GM19463 (cell line): ENCODE measurements around the gene RAB13.
A peak's percentile ranks its signal among the peaks of the same experiment; 100 is the strongest.
"Not testable (repeated sequence)": the region's sequence is repeated elsewhere in the genome, so short reads cannot be mapped to it uniquely, and the experiment has no call there.

Experiments used
- ATAC-seq: cut with Tn5 transposase; IDR thresholded peaks from one replicate; pipeline ENCODE4 v1.9.1; 2021; ENCODE audit warnings: mild to moderate bottlenecking, moderate library complexity; ENCODE audit not compliant: unreplicated experiment

RAB13 gene

DNA sequence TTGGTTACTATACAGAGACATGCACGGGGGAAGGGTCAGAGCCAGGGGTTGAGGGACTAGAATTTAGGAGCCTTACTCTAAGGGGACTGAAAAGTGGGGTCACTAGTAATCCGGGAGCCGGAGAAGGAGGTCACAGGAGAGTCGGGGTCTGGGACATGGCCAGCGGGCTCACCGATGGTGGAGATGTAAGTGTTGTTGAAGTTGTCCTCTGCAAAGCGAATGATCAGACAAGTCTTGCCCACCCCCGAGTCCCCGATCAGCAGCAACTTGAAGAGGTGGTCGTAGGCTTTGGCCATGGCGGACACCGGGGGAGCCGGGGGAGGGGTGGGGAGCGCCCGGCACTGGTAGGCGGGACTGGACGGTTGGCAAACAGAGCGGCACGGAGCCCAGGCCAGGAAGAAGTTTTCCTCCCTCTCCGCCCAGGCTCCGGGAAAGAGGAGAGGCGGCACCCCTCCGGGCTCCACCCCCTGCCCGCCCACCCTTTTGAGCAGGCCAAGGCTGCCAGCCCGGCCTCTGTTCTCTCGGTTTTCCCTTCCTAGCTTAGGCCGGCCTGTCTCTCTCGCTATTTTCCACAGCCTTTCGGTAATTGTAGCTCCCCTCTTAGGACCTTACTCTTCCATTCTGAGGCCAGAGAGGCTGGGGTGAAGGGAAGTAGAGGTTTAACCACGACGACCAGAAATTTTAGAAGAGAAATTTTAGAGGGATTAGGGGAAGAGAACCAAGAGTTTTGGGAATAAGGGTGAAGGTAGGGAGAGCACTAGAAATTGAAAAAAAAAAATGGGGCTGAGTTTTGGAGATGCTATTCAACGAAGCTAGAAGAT is at the start of gene RAB13:
TSS of gene RAB13 (minus strand) at position 399 of the 821 bp plus-strand sequence. CDS start at position 296, 103 bp downstream.
- ATAC-seq, result no peak

DNA sequence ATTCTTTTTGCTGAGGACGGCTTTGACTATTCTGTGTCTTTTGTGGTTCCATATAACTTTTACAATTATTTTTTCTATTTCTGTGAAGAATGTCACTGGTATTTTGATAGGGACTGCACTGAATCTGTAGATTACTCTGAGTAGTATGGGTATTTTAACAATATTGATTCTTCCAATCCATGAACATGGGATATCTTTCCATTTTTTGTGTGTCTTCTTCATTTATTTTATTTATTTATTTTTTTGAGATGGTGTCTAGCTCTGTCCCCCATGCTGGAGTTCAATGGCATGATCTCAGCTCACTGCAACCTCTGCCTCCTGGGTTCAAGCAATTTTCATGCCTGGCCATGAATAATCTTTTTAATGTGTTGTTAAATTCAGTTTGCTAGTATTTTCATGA is 47.6 kb upstream of the RAB13 start:
- not testable (repeated sequence) for ATAC-seq

DNA sequence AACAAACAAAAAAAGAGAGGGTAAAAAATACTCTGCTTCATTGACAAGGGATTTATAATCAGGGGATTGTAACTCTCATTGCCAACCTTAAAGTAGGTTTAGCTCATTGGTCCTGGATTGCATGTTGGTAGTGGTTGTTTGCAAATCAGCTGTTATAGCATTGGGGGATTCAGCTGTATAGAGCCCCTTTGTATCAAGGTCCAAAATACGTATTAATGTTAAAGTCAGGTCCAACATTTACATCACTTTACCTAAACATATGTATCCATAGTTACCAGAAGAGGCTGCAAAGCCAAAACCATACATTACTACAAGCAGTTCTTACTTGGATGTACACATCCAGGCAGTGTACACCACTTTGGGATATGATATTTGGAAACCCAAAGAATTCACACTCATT is 33.8 kb upstream of the RAB13 start:
- ATAC-seq, result no peak

DNA sequence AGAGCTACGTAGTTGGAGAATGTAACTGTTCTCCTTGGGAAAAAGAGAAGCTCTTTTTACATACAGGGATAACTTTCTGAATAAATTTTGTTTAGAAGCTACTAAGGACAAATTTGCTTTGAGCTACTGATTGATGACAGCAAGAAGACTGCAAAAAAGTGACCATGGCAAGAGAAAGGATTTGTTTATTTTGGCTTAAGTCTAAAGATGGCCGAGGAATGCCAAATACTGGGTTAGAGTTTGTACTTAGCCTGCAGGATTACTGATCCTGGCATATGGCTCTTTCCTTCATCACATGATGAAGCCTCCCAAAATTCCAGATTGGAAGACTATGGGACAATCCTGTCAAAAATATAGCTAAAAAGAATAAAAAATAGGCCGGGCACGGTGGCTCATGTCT is 33.1 kb upstream of the RAB13 start:
- ATAC-seq, result no peak

DNA sequence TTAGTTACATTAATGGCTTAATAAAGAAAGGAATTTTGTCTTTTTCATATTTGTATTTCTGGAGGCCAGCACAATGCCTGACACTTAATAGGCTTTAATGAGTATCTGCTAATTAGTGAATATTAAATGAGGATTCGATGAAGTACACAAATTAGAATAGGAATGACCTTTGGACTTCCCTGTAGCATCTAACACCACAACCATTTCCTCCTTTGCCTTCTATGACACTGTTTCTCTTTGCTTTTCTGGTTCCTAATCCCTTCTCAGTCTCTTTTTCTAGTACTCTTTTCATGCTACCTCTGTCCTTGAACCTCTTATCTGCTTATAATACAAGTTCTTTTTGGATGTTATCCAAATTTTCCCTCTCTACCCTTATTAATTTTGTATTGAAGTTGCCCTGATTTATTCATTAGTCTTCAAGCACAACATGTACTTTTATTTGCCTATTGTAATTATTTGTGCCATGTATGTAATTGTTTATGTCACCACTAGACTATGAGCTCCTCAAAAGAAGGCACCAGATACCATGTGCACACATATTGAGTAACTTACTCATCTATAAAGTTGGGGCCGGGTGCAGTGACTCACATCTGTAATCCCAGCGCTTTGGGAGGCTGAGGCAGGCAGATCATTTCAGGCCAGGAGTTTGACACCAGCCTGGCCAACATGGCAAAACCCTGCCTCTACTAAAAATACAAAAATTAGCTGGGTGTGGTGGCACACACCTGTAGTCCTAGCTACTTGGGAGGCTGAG is 28.2 kb upstream of the RAB13 start:
- no peak for ATAC-seq

DNA sequence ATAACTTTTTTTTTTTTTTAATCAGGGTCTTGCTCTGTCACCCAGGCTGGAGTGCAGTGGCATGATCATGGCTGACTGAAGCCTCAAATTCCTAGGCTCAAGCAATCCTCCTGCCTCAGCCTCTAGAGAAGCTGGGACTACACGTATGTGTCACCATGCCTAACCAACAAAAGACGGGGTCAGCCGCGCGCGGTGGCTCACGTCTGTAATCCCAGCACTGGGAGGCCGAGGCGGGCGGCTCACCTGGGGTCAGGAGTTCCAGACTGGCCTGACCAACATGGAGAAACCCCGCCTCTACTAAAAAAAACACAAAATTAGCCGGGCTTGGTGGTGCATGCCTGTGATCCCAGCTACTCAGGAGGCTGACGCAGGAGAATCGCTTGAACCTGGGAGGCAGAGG is 26.4 kb upstream of the RAB13 start:
- ATAC-seq, result not testable (repeated sequence)

DNA sequence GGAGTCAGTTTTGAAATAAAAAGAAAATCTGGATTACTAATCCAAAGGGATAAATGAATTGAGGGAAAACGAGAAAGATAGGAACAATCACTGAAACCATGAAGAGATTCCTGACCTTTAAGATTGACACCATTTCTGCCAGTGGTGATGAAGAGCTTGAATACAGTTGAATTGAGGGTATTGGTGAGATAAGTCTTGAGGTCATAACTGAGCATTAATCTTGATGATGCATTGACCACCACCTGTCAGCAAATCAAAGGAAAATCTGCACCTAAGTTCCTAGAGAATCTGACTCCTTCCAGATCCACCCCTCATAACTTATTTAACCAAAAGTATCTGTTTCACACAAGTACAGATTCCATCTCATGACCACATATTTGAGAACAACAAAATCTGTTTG is 26.0 kb upstream of the RAB13 start:
- no peak for ATAC-seq

DNA sequence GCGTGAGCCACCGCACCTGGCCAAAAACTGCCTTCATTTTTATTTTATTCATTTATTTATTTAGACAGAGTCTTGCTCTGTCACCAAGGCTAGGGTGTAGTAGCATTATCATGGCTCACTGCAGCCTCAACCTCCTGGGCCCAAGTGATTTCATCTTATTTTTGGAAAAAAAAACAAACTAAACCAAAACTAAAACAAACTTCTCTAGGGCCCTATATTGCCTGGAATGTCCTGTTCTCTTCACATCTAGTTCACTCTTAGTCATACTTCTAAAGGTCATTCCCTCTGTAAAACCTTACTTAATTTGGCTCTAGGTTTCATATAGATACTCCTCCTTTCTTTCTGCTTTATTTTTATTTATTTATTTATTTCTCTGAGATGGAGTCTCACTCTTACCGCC is 20.0 kb upstream of the RAB13 start:
- no peak for ATAC-seq

DNA sequence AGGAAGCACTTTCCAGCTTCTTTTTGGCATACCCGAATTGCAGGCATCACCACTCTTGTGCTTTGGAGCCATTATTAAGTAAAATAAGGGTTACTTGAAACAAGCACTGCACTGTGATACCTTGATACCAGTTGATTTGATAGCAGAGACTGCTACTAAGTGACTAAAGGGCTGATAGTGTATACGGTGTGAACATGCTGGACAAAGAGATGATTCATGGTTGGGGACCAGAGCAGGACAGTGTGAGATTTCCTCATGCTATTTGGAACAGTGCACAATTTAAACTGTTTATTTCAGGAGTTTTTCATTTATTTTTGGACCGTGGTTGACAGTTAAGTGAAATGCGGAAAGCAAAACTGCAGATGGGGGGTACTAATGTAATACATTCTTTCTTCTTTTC is 14.3 kb upstream of the RAB13 start:
- ATAC-seq, result no peak

DNA sequence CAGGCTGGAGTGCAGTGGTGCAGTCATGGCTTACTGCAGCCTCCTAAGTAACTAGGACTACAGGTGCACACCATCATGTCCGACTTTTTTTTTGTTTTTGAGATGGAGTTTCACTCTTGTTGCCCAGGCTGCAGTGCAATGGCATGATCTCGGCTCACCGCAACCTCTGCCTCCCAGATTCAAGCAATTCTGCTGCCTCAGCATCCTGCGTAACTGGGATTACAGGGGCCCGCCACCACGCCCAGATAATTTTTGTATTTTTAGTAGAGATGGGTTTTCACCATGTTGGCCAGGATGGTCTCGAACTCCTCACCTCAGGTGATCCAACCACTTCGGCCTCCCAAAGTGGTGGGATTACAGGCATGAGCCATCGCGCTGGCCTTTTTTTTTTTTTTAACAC is 10.7 kb upstream of the RAB13 start:
- not testable (repeated sequence) for ATAC-seq

DNA sequence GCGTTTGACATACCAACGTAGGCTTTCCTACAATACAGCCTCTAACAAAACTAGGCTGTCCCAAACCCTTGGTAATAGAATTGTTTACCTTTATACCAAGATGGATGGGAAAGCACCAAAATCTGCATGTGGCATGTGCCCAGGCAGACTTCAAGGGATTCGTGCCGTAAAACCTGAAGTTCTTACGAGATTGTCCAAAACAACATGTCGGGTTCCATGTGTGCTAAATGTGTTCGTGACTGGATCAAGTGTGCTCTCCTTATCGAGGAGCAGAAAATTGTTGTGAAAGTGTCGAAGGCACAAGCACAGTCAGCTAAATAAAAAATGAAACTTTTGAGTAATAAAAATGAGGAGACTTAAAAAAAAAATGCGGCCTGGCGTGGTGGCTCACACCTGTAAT is 9.5 kb upstream of the RAB13 start:
- no peak for ATAC-seq

DNA sequence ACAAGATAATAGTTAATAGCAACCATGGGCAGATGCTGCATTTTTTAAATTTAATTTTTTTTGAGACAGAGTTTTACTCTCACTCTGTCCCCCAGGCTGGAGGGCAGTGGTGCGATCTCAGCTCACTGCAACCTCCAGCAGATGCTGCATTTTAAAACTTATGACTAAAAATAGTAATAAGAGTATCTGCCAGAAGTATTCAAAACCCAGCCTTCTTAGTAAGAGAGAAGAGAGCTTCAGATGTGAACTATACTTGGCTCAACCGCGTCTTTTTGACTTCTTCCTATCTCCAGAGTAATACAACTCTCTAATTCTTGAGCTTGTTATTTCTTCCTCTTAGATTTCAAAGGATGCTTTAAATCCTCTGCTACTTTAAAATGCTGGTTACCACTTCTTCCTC is 9.1 kb upstream of the RAB13 start:
- no peak for ATAC-seq

DNA sequence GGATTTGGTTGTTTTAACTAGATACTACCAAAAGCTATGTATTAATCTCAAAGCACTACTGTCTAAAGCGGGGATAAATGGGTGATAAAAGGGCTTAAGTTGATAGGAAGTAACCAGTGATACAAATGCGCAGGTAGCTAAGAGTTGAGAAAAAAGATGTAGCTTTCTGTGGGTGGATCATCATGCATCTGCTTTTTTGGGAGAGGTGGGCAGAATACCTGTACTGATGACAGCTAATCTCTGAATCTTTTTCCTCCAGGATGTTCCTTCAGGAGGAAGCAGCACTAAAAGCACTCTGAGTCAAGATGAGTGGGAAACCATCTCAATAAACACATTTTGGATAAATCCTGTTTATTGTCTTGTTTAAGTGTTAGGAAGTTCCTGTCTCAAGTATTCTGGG is 5.7 kb upstream of the RAB13 start:
- no peak for ATAC-seq

DNA sequence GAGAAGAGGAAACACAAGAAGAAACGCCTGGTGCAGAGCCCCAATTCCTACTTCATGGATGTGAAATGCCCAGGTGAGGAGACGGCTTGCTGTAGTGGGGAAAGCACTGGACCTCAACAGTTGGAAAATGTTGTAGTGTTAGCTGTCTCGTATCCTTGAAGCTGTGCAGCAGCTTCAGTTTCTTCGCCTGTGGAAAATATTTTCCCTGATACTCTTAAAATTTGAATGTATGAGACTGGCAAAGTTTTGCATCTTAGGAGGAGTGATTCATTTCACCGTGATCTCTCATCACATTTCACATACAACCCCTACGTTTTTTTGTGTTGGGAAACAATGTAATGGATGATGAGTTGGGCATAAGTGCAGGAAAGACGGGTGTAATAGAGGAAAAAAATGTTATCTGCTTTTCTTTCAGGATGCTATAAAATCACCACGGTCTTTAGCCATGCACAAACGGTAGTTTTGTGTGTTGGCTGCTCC is 5.1 kb upstream of the RAB13 start:
- no peak for ATAC-seq

DNA sequence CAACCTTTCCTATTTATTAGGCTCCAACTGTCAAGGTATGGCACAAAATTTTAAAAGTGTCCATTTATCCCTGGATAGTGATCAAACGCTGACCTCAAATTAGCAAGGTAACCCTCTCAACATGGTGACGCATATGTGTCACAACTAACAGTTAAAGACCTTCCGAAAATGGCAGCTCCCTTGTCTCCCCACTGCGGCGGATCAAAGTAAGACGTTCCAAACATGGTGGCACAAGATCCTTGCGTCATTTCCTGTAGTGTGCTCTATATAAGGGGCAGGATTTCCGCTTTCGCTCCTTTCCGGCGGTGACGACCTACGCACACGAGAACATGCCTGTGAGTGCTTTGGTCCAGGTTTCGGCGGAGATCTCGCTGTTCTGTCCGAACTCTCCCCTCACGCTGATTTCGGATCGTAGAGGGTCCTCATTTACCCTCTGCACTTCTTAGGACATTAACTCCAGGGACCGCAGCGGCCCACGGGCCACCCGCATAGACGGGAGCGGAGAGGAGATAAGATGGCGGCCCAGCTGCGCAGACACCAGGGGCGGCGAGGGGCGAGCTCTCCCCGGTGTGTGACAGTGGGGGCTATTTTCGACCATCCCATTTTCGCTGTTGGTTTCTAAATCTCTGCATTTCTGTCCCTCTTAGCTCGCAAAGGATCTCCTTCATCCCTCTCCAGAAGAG is 4.5 kb upstream of the RAB13 start, which contains the start of gene RPS27:
TSS of gene RPS27 (plus strand) at position 295 of the 683 bp plus-strand sequence. CDS start at position 330, 35 bp downstream.
- peak; percentile 60 for ATAC-seq

DNA sequence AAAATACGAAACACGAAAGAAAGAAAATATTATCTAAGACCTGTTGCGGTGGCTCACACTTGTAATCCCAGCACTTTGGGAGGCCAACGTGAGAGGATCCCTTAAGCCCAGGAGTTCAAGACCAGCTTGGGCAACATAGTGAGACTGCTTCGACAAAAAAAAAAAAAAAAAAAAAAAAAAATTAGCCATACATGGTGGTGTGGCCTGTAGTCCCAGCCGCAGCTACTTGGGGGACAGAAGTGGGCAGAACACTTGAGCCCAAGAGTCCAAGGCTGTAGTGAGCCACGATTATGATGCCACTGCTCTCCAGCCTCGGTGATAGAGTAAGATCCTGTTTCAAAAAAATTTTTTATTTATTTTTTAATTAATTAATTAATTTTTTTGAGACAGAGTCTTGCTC is 1.5 kb upstream of the RAB13 start:
- ATAC-seq, result no peak

DNA sequence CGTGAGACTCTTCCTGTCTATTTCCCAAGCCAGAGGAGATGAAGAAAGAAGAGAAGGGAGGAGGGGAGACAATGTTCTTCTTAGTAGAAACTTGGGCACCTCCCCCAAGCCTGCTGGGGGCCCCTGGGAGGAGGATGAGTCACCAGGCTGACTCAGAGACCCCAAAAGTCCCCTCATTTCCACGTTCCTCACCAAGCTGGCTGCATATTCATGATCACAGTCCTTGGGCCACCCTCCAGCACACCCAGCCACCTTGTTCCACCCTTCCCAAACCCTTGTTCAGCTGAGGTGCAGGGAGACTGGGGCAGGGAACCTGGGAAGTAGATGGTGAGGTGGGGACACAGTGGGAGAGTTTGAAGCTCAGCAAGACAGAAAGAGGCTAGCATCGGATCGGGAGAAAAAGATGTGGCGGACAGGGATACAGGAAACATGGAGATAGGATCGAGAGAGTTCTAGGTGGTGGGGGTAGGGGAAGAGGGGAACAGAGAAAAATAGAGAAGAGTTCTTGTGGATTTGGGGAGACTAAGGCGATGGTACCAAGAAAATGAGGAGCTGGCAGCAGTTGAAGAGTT is 712 bp downstream of the RAB13 start:
- no peak for ATAC-seq

DNA sequence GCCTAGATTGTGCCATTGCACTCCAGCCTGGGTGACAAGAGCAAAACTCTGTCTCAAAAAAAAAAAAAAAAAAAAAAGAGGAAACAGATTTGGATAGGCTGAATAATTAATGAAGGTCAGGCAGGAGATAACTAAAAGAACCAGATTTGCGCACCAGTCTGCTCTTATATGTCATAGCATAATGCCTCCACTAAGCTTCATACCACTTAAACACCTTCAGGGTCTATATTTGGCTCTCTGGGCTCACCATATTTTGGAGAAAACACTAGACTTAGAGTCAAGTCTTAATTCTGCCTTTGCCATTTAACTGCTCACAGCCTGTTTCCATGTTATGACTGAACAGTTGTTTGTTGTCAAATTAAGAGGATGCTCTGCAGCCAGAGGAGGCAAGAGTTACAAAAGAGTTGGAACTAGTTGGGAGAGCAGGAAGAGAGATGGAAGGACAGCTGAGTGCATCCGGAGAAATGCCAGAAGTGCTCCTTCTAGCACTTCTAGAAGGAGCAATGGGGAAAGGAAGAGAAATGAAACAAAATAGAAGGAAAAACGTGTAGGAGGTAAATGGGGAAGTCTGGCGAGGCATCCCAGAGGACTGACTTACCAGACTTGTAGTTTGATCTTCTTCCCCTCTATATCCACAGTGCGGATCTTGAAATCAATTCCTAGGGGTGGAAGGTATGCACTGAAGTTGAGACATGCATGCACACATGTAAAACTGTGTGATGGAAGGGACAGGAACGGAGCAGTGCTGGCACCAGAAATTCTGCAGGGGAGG is 1.8 kb downstream of the RAB13 start:
- no peak for ATAC-seq

DNA sequence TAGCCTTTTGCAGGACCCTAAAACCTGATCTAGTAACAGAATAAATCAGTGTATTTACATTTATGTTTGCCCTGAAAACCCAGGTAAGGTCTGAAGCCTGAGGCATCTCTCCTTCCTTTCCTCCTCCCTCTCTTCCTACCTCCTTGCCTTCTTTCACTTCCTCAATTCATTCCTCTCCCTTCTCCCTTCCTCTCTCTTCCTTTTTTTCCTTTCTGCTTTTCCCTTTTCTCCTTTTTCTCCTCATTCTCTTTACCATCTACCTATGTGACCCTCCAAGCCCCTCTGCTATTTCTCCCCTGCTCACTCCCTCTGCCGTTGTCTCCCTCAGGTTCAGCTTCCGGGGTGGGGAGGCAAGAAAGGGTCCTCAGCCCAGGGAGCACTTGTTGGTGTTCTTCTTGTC is 4.4 kb downstream of the RAB13 start:
- not testable (repeated sequence) for ATAC-seq

DNA sequence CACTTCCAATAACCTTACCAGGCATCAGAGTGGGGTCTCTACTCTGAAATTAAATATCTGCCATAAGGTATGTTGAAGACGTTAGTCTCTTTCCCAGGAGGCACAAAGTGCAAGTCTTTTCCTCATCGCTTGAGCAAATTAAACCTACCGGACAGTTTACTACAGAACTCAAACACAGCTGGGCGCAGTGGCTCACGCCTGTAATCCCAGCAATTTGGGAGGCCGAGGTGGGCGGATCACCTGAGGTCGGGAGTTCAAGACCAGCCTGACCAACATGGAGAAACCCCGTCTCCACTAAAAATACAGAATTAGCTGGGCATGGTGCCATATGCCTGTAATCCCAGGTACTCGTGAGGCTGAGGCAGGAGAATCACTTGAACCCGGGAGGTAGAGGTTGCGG is 7.0 kb downstream of the RAB13 start:
- ATAC-seq, result not testable (repeated sequence)
